Measurements from ENCODE around the gene B3GALT6. TPM values are rescaled to one million over a fixed set of nuclear protein-coding genes. Genes with fewer than 3 reads are reported as not detected.
A peak's percentile ranks its signal among the peaks of the same experiment; 100 is the strongest.

B3GALT6 gene
- total RNA-seq, 1 experiment from 2014 or later, result 74.0 TPM

GRCh38 chr1:1237874-1238701 is 6.1 kb downstream of the B3GALT6 start:
- peak; percentile 90 for TF ChIP-seq EZH2phosphoT487 (IDR thresholded peaks at IDR 0.05; ENCODE audit: borderline replicate concordance, low read length)
- TF ChIP-seq EZH2 (IDR thresholded peaks at IDR 0.05; ENCODE audit: low read length, unreplicated experiment), result no peak
- TF ChIP-seq, protein P1, sequence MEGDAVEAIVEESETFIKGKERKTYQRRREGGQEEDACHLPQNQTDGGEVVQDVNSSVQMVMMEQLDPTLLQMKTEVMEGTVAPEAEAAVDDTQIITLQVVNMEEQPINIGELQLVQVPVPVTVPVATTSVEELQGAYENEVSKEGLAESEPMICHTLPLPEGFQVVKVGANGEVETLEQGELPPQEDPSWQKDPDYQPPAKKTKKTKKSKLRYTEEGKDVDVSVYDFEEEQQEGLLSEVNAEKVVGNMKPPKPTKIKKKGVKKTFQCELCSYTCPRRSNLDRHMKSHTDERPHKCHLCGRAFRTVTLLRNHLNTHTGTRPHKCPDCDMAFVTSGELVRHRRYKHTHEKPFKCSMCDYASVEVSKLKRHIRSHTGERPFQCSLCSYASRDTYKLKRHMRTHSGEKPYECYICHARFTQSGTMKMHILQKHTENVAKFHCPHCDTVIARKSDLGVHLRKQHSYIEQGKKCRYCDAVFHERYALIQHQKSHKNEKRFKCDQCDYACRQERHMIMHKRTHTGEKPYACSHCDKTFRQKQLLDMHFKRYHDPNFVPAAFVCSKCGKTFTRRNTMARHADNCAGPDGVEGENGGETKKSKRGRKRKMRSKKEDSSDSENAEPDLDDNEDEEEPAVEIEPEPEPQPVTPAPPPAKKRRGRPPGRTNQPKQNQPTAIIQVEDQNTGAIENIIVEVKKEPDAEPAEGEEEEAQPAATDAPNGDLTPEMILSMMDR (conservative IDR thresholded peaks at IDR 0.05; ENCODE audit: low read depth, low read length), result no peak
- intact Hi-C loops (cut with micrococcal nuclease), result loop anchor here (2.0 to 5.0 kb wide), 2 partner anchors 27 to 54 kb away; no protein-coding TSS in a partner anchor
- peak overlapping the region; percentile 24; the same call in 1 of the 2 replicates for H2AFZ ChIP-seq (ENCODE audit: low read length)
- H3K27ac ChIP-seq (ENCODE audit: low read length), result peak overlapping the region; percentile 91
- no peaks in the 10 kb centered on the region for H3K9me3 ChIP-seq (ENCODE audit: low read length)
- peak; percentile 82 for DNase-seq
- no peaks in the 10 kb centered on the region for H3K36me3 ChIP-seq (ENCODE audit: low read depth, low read length)
- H4K20me1 ChIP-seq (ENCODE audit: low read length), result no peaks in the 10 kb centered on the region
- H3K4me2 ChIP-seq (ENCODE audit: low read length), result peak overlapping the region; percentile 76
- H3K4me3 ChIP-seq (ENCODE audit: low read length), result peak overlapping the region; percentile 39
- H3K9ac ChIP-seq (ENCODE audit: low read length), result peak overlapping the region; percentile 71
- no TSS peak for BruUV-seq (replicated peaks)
- ChIA-PET CTCF (interaction anchor here (0.6 to 0.9 kb wide), 2 partner anchors 56 to 115 kb away, joined by 3 to 4 read pairs; no protein-coding TSS in a partner anchor), POLR2A (ENCODE audit: unreplicated experiment) (interaction anchor here (0.5 kb wide), 1 partner anchor 30 kb away, joined by 3 read pairs; no protein-coding TSS in a partner anchor)
- peaks cover 57% of the 10 kb centered on the region for H3K4me1 ChIP-seq (ENCODE audit: insufficient read depth, low read length)
- H3K79me2 ChIP-seq (ENCODE audit: low read length), result peaks cover 27% of the 10 kb centered on the region
- no peaks in the 10 kb centered on the region for H3K27me3 ChIP-seq (ENCODE audit: low read length)
- ATAC-seq, result peak; percentile 29
- H3F3A ChIP-seq (ENCODE audit: low read length, unreplicated experiment), result no peaks in the 10 kb centered on the region
- no peaks in the 10 kb centered on the region for H3K9me2 ChIP-seq (replicated peaks; ENCODE audit: low read length)

DNA sequence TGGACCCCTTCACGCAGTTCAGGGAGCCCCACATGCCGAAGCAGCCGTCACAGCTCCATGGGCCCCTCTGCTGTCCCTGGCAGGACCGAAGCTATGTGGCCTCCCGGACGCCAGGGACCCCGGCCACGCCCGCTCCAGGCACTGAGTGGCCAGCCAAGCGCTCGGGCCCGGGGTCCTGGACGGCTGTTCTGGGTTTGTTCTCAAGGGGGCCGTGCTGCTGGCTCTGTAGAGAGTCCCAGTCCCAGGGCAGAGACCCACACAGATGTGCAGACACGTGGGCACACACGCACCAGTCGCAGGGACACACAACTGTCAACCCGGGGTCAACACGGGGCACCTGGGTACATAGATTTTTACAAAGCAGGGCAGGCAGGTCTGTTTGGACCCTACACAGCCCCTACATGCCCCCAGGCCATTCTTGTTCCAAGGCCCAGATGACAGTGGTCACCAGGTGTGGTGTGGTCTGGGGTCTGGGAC is 6.7 kb downstream of the B3GALT6 start:
- H3K4me3 ChIP-seq (ENCODE audit: low read length), result no peak overlapping the region
- H3K4me2 ChIP-seq (ENCODE audit: low read length), result peak overlapping the region; percentile 76; the same call in 1 of the 2 replicates
- H3K9me3 ChIP-seq (ENCODE audit: low read length), result no peaks in the 10 kb centered on the region
- ATAC-seq, result no peak
- H3K36me3 ChIP-seq (ENCODE audit: low read depth, low read length), result no peaks in the 10 kb centered on the region
- no peak for TF ChIP-seq EZH2 (IDR thresholded peaks at IDR 0.05; ENCODE audit: low read length, unreplicated experiment)
- no peak for TF ChIP-seq EZH2phosphoT487 (IDR thresholded peaks at IDR 0.05; ENCODE audit: borderline replicate concordance, low read length)
- TF ChIP-seq, protein P1 (conservative IDR thresholded peaks at IDR 0.05; ENCODE audit: low read depth, low read length), result no peak
- no peaks in the 10 kb centered on the region for H3K9me2 ChIP-seq (replicated peaks; ENCODE audit: low read length)
- POLR2A ChIA-PET (ENCODE audit: unreplicated experiment), result interaction anchor here (0.6 kb wide), 1 partner anchor 123 kb away, joined by 3 read pairs; the partner anchor contains the start of gene C1orf159
- H3K9ac ChIP-seq (ENCODE audit: low read length), result peak overlapping the region; percentile 43
- peaks cover 20% of the 10 kb centered on the region for H3K79me2 ChIP-seq (ENCODE audit: low read length)
- DNase-seq, result no peak
- no peaks in the 10 kb centered on the region for H3K27me3 ChIP-seq (ENCODE audit: low read length)
- H2AFZ ChIP-seq (ENCODE audit: low read length), result no peak overlapping the region
- H3K4me1 ChIP-seq (ENCODE audit: insufficient read depth, low read length), result peaks cover 50% of the 10 kb centered on the region
- BruUV-seq (replicated peaks), result no TSS peak
- intact Hi-C loops (cut with micrococcal nuclease), result loop anchor here (2.0 to 5.0 kb wide), 2 partner anchors 26 to 54 kb away; no protein-coding TSS in a partner anchor
- H3F3A ChIP-seq (ENCODE audit: low read length, unreplicated experiment), result no peaks in the 10 kb centered on the region
- CTCF ChIA-PET, result interaction anchor here (1.7 kb wide), 1 partner anchor 26 kb away, joined by 4 read pairs; no protein-coding TSS in a partner anchor
- no peaks in the 10 kb centered on the region for H4K20me1 ChIP-seq (ENCODE audit: low read length)
- H3K27ac ChIP-seq (ENCODE audit: low read length), result peak overlapping the region; percentile 91

Data from PC-3 (cell line).